K562 (cell line): ENCODE results near the gene TMEM191C. TPM values are rescaled to one million over a fixed set of nuclear protein-coding genes. Genes with fewer than 3 reads are reported as not detected.

Experiments used
- CREB1 ChIP-seq, 2 experiments: sonication (generic) in 1 of 2; formaldehyde crosslinking in 1 of 2; IDR thresholded peaks; 2 replicates each; pipeline versions ENCODE4 v1.6.1 to v1.8.0; 2012 to 2022; ENCODE audit warnings: inconsistent platforms in 1 of 2, mild to moderate bottlenecking in 1 of 2, missing genetic modification reagents in 1 of 2, moderate library complexity in 1 of 2
- FOXK1 ChIP-seq: sonication (generic); formaldehyde crosslinking; IDR thresholded peaks from 2 replicates; pipeline ENCODE4 v1.8.0; 2022; ENCODE audit warnings: missing genetic modification reagents, mild to moderate bottlenecking, borderline replicate concordance
- HDAC6 ChIP-seq: IDR thresholded peaks from 2 replicates; pipeline ENCODE4 v1.6.1; 2012; ENCODE audit warnings: low read depth, mild to moderate bottlenecking, control low read depth, inconsistent platforms, low read length, moderate library complexity
- HDAC8 ChIP-seq: fragments of 450-650 bp; IDR thresholded peaks from 2 replicates; pipeline ENCODE4 v1.6.1; 2016; ENCODE audit warnings: mild to moderate bottlenecking, missing genetic modification characterization, moderate library complexity, missing compliant biosample characterization
- MTF1 ChIP-seq: fragments of 250-450 bp; sonication (Bioruptor Pico); IDR thresholded peaks from 2 replicates; pipeline ENCODE4 v1.9.0; 2021; ENCODE audit warnings: moderate library complexity, mild to moderate bottlenecking, inconsistent platforms, borderline replicate concordance
- RB1 ChIP-seq: fragments of 450-650 bp; IDR thresholded peaks from 2 replicates; pipeline ENCODE4 v1.6.1; 2017; ENCODE audit warnings: low read depth, mild to moderate bottlenecking
- TBP ChIP-seq: optimal IDR thresholded peaks from 2 replicates; pipeline ENCODE3; 2011; ENCODE audit warnings: low read depth, low read length, improper control_type of control experiment
- TCF15 ChIP-seq: fragments of 250-450 bp; sonication (Bioruptor Pico); IDR thresholded peaks from 2 replicates; pipeline ENCODE4 v1.8.0; 2022; ENCODE audit warnings: moderate library complexity, mild to moderate bottlenecking, inconsistent platforms
- THRB ChIP-seq: fragments of 450-650 bp; formaldehyde crosslinking; conservative IDR thresholded peaks from 2 replicates; pipeline ENCODE4 v1.4.0; 2022; ENCODE audit warnings: mild to moderate bottlenecking, missing genetic modification characterization
- ZBTB7A ChIP-seq: IDR thresholded peaks from 2 replicates; pipeline ENCODE4 v1.6.1; 2011; ENCODE audit warnings: low read depth, mild to moderate bottlenecking, low read length, moderate library complexity, borderline replicate concordance; ENCODE audit not compliant: control insufficient read depth
- ZNF133 ChIP-seq: fragments of 250-450 bp; sonication (Bioruptor Pico); IDR thresholded peaks from 2 replicates; pipeline ENCODE4 v1.4.0; 2020; ENCODE audit warnings: mild to moderate bottlenecking
- polyA plus RNA-seq, 8 experiments: library from polyadenylated mRNA; depleted of rRNA in 4 of 8; stranded (reverse) in 5 of 8; unstranded in 3 of 8; fragments of >200 nt; fragmentation: Nextera tagmentation in 2 of 8; fragmentation: Illumina TruSeq in 1 of 8; extraction: Ambion mirVana in 2 of 8; extraction: Trizol in 1 of 8; gene quantifications; 2 replicates each; pipeline versions ENCODE4 v1.2.1 to v1.2.3, GENCODE V29; 2011 to 2014; ENCODE audit warnings: inconsistent platforms in 1 of 8, missing spikeins in 1 of 8
- total RNA-seq, 7 experiments: library from RNA; depleted of rRNA in 6 of 7; stranded (reverse); fragments of >200 nt in 6 of 7; fragmentation: Illumina TruSeq in 2 of 7; extraction: Trizol in 2 of 7; gene quantifications; 2 replicates each; pipeline versions ENCODE4 v1.2.1 to v1.2.3, GENCODE V29; 2011 to 2021; ENCODE audit warnings: low replicate concordance in 1 of 7

TMEM191C gene
- total and polyA plus RNA-seq, 9 of the 15 experiments (the other 6 are each of a cell fraction or from before 2014, with no cell fraction given), result 0.15 to 7.1 (median 1.1) TPM

- TF ChIP-seq HDAC6 (0 out of 2 replicates have a peak, but pooled peaks have one; percentile 32), HDAC8 (tag) (0 out of 2 replicates have a peak, but pooled peaks have one; percentile 25), THRB (CRISPR knock-in tag) (0 out of 2 replicates have a peak, but pooled peaks have one; percentile 3), TBP (no peak), ZNF133 (CRISPR knock-in tag) (0 out of 2 replicates have a peak, but pooled peaks have one; percentile 39), FOXK1 (CRISPR knock-in tag) (no peak), TCF15 (CRISPR knock-in tag) (no peak), CREB1 (IDR thresholded peaks at IDR 0.05) (no peak), CREB1 (CRISPR knock-in tag; IDR thresholded peaks at IDR 0.05) (peak; percentile 57; the same call in 1 of the 2 replicates), MTF1 (CRISPR knock-in tag) (no peak), ZBTB7A (no peak), RB1 (no peak)
These were observed 24.0 kb upstream of the TMEM191C start (continued) for GRCh38 chr22:21443057-21443734.
